H1 (cell line): ENCODE measurements around the gene DRD5. TPM values are rescaled to one million over a fixed set of nuclear protein-coding genes. Genes with fewer than 3 reads are reported as not detected.
"Not testable (repeated sequence)": the region's sequence is repeated elsewhere in the genome, so short reads cannot be mapped to it uniquely, and the experiment has no call there.

Experiments used
- CTCF ChIA-PET: fragments of 300-600 bp; sonication (Branson Sonifier 250); formaldehyde crosslinking; loops from one replicate; lab custom pipeline; 2021; ENCODE audit not compliant: partially characterized antibody; lab: Charles Lee
- POLR2A ChIA-PET: fragments of 300-600 bp; sonication (Branson Sonifier 250); formaldehyde crosslinking; loops from one replicate; lab custom pipeline; 2021; ENCODE audit warnings: inconsistent platforms; ENCODE audit not compliant: partially characterized antibody; lab: Charles Lee
- DNase-seq, 2 experiments: peaks; one replicate each; pipeline versions ENCODE4 v3.0.0 to v3.0.0-alpha.2; 2010 to 2022; ENCODE audit warnings: low spot score in 2 of 2, low read depth in 1 of 2, mixed read lengths in 1 of 2
- FAIRE-seq: peaks from 2 replicates; lab custom pipeline; 2011; peaks lifted over from hg19 to GRCh38; lab: Jason Lieb, UNC
- H2AFZ ChIP-seq: 2 replicates; pipeline ENCODE4 v1.8.1; 2012; ENCODE audit warnings: low read length, inconsistent platforms
- H2AK5ac ChIP-seq: 2 replicates; pipeline ENCODE4 v1.6.1; 2013; ENCODE audit warnings: low read depth, low read length
- H2BK120ac ChIP-seq: replicated peaks from 2 replicates; pipeline ENCODE3; 2013; ENCODE audit warnings: low read depth, low read length, inconsistent platforms
- H2BK12ac ChIP-seq: 2 replicates; pipeline ENCODE4 v1.6.1; 2013; ENCODE audit warnings: low read depth, low read length
- H2BK15ac ChIP-seq: 2 replicates; pipeline ENCODE4 v1.6.1; 2013; ENCODE audit warnings: low read length
- H2BK20ac ChIP-seq: 2 replicates; pipeline ENCODE4 v1.6.1; 2013; ENCODE audit warnings: low read length
- H2BK5ac ChIP-seq: 2 replicates; pipeline ENCODE4 v1.6.1; 2013; ENCODE audit warnings: low read depth, low read length
- H3K14ac ChIP-seq: 2 replicates; pipeline ENCODE4 v1.6.1; 2013; ENCODE audit warnings: inconsistent platforms; ENCODE audit not compliant: insufficient read length
- H3K18ac ChIP-seq: 2 replicates; pipeline ENCODE4 v1.6.1; 2013; ENCODE audit warnings: low read length; ENCODE audit errors: extremely low read depth
- H3K23ac ChIP-seq: 2 replicates; pipeline ENCODE4 v1.6.1; 2013; ENCODE audit warnings: inconsistent platforms; ENCODE audit not compliant: insufficient read length
- H3K23me2 ChIP-seq: 2 replicates; pipeline ENCODE4 v1.6.1; 2013; ENCODE audit warnings: low read depth, low read length
- H3K27ac ChIP-seq: 2 replicates; pipeline ENCODE4 v1.6.1; 2011; ENCODE audit warnings: low read depth, low read length, inconsistent platforms
- H3K27me3 ChIP-seq, 4 experiments: replicated peaks in 1 of 4; 1 replicate in 1 of 4; 2 replicates in 3 of 4; pipeline versions ENCODE4 v1.6.1 to v1.8.1; 2011 to 2013; ENCODE audit warnings: low read length in 3 of 4, mild to moderate bottlenecking in 3 of 4, inconsistent platforms in 2 of 4, mixed read lengths in 2 of 4, moderate library complexity in 1 of 4; ENCODE audit not compliant: control insufficient read depth in 3 of 4, insufficient read depth in 3 of 4; ENCODE audit errors: extremely low read depth in 1 of 4
- H3K36me3 ChIP-seq, 4 experiments: 2 replicates each; pipeline versions ENCODE4 v1.6.1 to v1.8.1; 2011 to 2013; ENCODE audit warnings: mild to moderate bottlenecking in 4 of 4, low read length in 3 of 4, moderate library complexity in 2 of 4, control low read depth in 1 of 4, inconsistent platforms in 1 of 4; ENCODE audit not compliant: insufficient read depth in 4 of 4, control insufficient read depth in 2 of 4
- H3K4ac ChIP-seq: replicated peaks from 2 replicates; pipeline ENCODE3; 2013; ENCODE audit warnings: low read length, low read depth, mixed read lengths, inconsistent platforms; ENCODE audit not compliant: insufficient read length
- H3K4me1 ChIP-seq, 4 experiments: replicated peaks in 1 of 4; 1 replicate in 1 of 4; 2 replicates in 3 of 4; pipeline versions ENCODE4 v1.6.1 to v1.8.1; 2011 to 2013; ENCODE audit warnings: low read length in 3 of 4, inconsistent platforms in 2 of 4, mixed read lengths in 1 of 4; ENCODE audit not compliant: insufficient read depth in 4 of 4, control insufficient read depth in 3 of 4
- H3K4me2 ChIP-seq, 2 experiments: 2 replicates each; pipeline versions ENCODE4 v1.6.1 to v1.8.1; 2011 to 2013; ENCODE audit warnings: low read depth in 2 of 2, low read length in 2 of 2, control low read depth in 1 of 2, inconsistent platforms in 1 of 2, mild to moderate bottlenecking in 1 of 2; ENCODE audit not compliant: insufficient read depth in 1 of 2
- H3K4me3 ChIP-seq, 4 experiments: fragments of 200-600, 300-600 bp in 1 of 4; sonication (generic), shearing (Covaris generic), sonication (Bioruptor Twin) in 1 of 4; 2 replicates each; pipeline versions ENCODE4 v1.5.1 to v1.8.1; 2011 to 2016; ENCODE audit warnings: low read length in 4 of 4, low read depth in 3 of 4, control low read depth in 2 of 4, inconsistent platforms in 2 of 4, mild to moderate bottlenecking in 2 of 4, mixed read lengths in 1 of 4, moderate library complexity in 1 of 4; ENCODE audit not compliant: insufficient read depth in 2 of 4; ENCODE audit errors: extremely low read depth in 1 of 4
- H3K56ac ChIP-seq: replicated peaks from 2 replicates; pipeline ENCODE3; 2013; ENCODE audit warnings: low read depth, mild to moderate bottlenecking, mixed read lengths, low read length, inconsistent platforms; ENCODE audit not compliant: insufficient read length
- H3K79me1 ChIP-seq: 2 replicates; pipeline ENCODE4 v1.6.1; 2013; ENCODE audit warnings: low read depth, low read length, control low read depth
- H3K79me2 ChIP-seq, 2 experiments: 2 replicates each; pipeline versions ENCODE4 v1.6.1 to v1.8.1; 2012 to 2013; ENCODE audit warnings: low read length in 2 of 2, mild to moderate bottlenecking in 2 of 2, inconsistent platforms in 1 of 2; ENCODE audit not compliant: insufficient read depth in 2 of 2, control insufficient read depth in 1 of 2
- H3K9ac ChIP-seq, 4 experiments: replicated peaks in 1 of 4; 1 replicate in 1 of 4; 2 replicates in 3 of 4; pipeline versions ENCODE4 v1.6.1 to v1.8.1; 2011 to 2013; ENCODE audit warnings: low read depth in 3 of 4, low read length in 3 of 4, control low read depth in 2 of 4, mild to moderate bottlenecking in 2 of 4, moderate library complexity in 2 of 4, inconsistent platforms in 1 of 4; ENCODE audit errors: extremely low read depth in 1 of 4
- H3K9me3 ChIP-seq, 2 experiments: 2 replicates each; pipeline versions ENCODE4 v1.6.1 to v1.8.1; 2012 to 2013; ENCODE audit warnings: mild to moderate bottlenecking in 2 of 2, moderate library complexity in 2 of 2, control low read depth in 1 of 2, inconsistent platforms in 1 of 2, low read depth in 1 of 2, low read length in 1 of 2, mixed read lengths in 1 of 2; ENCODE audit not compliant: insufficient read depth in 2 of 2
- H4K20me1 ChIP-seq, 2 experiments: replicated peaks in 1 of 2; 2 replicates each; pipeline versions ENCODE3 to v1.8.1; 2011 to 2013; ENCODE audit warnings: inconsistent platforms in 2 of 2, low read length in 2 of 2, mild to moderate bottlenecking in 1 of 2; ENCODE audit not compliant: insufficient read depth in 2 of 2, control insufficient read depth in 1 of 2
- H4K5ac ChIP-seq: 2 replicates; pipeline ENCODE4 v1.6.1; 2013; ENCODE audit warnings: low read length, low read depth, mixed read lengths, inconsistent platforms; ENCODE audit not compliant: insufficient read length
- H4K8ac ChIP-seq: 2 replicates; pipeline ENCODE4 v1.8.0; 2013; ENCODE audit warnings: mild to moderate bottlenecking, moderate library complexity, low read length, inconsistent platforms; ENCODE audit not compliant: insufficient read depth; ENCODE audit errors: extremely low read depth
- H4K91ac ChIP-seq: replicated peaks from 2 replicates; pipeline ENCODE3; 2013; ENCODE audit warnings: low read length, mixed read lengths, inconsistent platforms; ENCODE audit not compliant: insufficient read length
- EGR1 ChIP-seq: IDR thresholded peaks from 2 replicates; pipeline ENCODE4 v1.6.1; 2011; ENCODE audit warnings: low read depth, low read length, borderline replicate concordance
- NANOG ChIP-seq: IDR thresholded peaks from 2 replicates; pipeline ENCODE4 v1.6.1; 2011; ENCODE audit warnings: low read length, low read depth, mild to moderate bottlenecking, inconsistent platforms; ENCODE audit not compliant: insufficient read depth, poor library complexity, severe bottlenecking
- WGBS, 2 experiments: shearing (Covaris generic) in 1 of 2; methylation state at CpG; one replicate each; pipeline versions ENCODE4 v1.1.6 to v1.1.7; 2013 to 2015; ENCODE audit warnings: low lambda C conversion rate in 2 of 2, mixed read lengths in 2 of 2, inconsistent platforms in 1 of 2, low coverage in 1 of 2, missing lambda C conversion rate in 1 of 2; ENCODE audit not compliant: insufficient replicate concordance in 2 of 2, insufficient coverage in 1 of 2, insufficient read length in 1 of 2; ENCODE audit errors: extremely low coverage in 1 of 2, missing lambda C conversion rate in 1 of 2; 5-methylcytosine and 5-hydroxymethylcytosine counted together
- polyA plus RNA-seq, 7 experiments: library from polyadenylated mRNA; depleted of rRNA in 3 of 7; stranded (reverse) in 5 of 7; unstranded in 2 of 7; fragments of >200 nt in 5 of 7; fragments of 200-250 nt in 2 of 7; gene quantifications; 1 replicate in 5 of 7; 2 replicates in 1 of 7; 4 replicates in 1 of 7; pipeline versions ENCODE4 v1.2.1 to v1.2.3, GENCODE V29; 2011 to 2013; ENCODE audit warnings: missing spikeins in 2 of 7, mixed read lengths in 2 of 7
- total RNA-seq: library from RNA; stranded (reverse); fragmentation: NEBNext Ultra II Directional; extraction: Animal tissue kit (Norgen Biotek cat#: 25700); gene quantifications from 2 replicates; pipeline ENCODE4 v1.2.1, GENCODE V29; 2021

Gene DRD5
- total and polyA plus RNA-seq, 2 of the 8 experiments (the other 6 are each of a cell fraction or from before 2014, with no cell fraction given), result 0.11 to 0.21 TPM

DNA sequence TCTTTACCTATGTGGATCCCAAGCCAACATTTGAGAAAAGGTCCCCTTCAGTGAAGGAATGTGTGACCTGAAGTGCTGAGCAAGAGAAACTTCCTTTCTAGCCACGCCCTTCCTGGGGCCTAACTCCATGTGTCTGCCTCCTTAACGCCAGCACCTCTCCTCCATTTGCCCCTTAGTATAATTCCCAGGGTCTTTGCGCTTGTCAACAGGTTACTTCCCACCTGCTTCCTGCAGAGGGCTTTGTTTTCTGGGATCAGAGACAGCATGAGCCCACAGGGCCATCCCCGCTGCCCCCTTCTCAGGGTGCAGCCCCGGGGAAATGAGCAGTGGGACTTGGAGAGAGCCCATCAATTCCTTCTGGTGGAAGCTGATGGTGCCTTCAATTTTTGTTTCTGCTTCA, 45.9 kb upstream of the DRD5 start (continued):
- no peak for TF ChIP-seq EGR1
- no peak for TF ChIP-seq NANOG

DNA sequence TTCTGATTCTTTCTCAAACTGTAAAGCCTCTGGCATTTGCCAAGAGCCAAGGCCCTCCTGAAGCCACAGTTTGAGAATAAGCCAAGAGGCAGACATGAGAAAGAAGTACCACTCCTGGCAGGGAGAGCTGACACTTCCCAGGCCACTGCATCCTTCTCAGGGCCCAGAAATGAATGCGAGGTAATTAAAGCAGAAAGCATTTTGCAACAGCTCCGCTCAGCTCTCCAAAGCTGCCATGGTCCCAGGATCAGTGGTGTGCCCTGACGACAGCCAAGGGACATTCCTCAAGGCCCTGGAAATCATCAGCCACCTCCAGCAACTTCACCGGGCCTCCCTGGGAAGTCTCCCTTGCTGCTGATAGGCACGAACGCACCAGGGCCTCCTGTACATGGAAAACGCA, 44.2 kb upstream of the DRD5 start:
- WGBS, 2 experiments, result 80% methylated on average over 7 of the region's 7 CpGs; no CpG with 5 or more reads in 1 of the 2 experiments
- H3K36me3 ChIP-seq, H3K23ac ChIP-seq, H3K23me2 ChIP-seq, POLR2A ChIA-PET, H3K14ac ChIP-seq, H3K4me3 ChIP-seq, H4K8ac ChIP-seq, DNase-seq, FAIRE-seq, H2AFZ ChIP-seq, H4K5ac ChIP-seq, H2AK5ac ChIP-seq, H3K4ac ChIP-seq, H2BK120ac ChIP-seq, H3K27me3 ChIP-seq, H3K18ac ChIP-seq, H2BK5ac ChIP-seq, H3K27ac ChIP-seq, H3K9ac ChIP-seq, H3K79me2 ChIP-seq, H3K9me3 ChIP-seq, CTCF ChIA-PET, H2BK12ac ChIP-seq, H3K79me1 ChIP-seq, H2BK15ac ChIP-seq, H4K91ac ChIP-seq, H3K56ac ChIP-seq, H3K4me1 ChIP-seq, H3K4me2 ChIP-seq, H4K20me1 ChIP-seq, H2BK20ac ChIP-seq: not testable (repeated sequence)
